Transverse colon (tissue), 4 donors: ENCODE measurements around the gene LAMC2. TPM values are rescaled to one million over a fixed set of nuclear protein-coding genes. Genes with fewer than 3 reads are reported as not detected.

Experiments used
- DNase-seq: peaks from one replicate; pipeline ENCODE4 v3.0.0-alpha.2; 2019
- H3K27ac ChIP-seq, 4 donors: fragments of 200-600 bp; sonication (generic); 2 replicates each; pipeline ENCODE4 v1.5.1; 2016 to 2018; ENCODE audit warnings: inconsistent platforms in 4 of 4
- H3K27me3 ChIP-seq: fragments of 200-600 bp; sonication (generic); 2 replicates; pipeline ENCODE4 v1.5.1; 2017; ENCODE audit warnings: inconsistent platforms
- H3K36me3 ChIP-seq, 4 donors: fragments of 200-600 bp; sonication (generic); 2 replicates each; pipeline ENCODE4 v1.5.1; 2017 to 2019; ENCODE audit warnings: inconsistent platforms in 4 of 4
- H3K4me1 ChIP-seq, 4 donors: fragments of 200-600 bp; sonication (generic); 2 replicates each; pipeline ENCODE4 v1.5.1; 2017 to 2020; ENCODE audit warnings: inconsistent platforms in 4 of 4
- H3K4me3 ChIP-seq, 4 donors: fragments of 200-600 bp; sonication (generic); 1 replicate in 1 of 4; 2 replicates in 3 of 4; pipeline versions ENCODE4 v1.5.1 to v1.6.1; 2017 to 2019; ENCODE audit warnings: inconsistent platforms in 4 of 4
- H3K9me3 ChIP-seq, 2 donors: fragments of 200-600 bp; sonication (generic); 2 replicates each; pipeline ENCODE4 v1.5.1; 2017 to 2019; ENCODE audit warnings: inconsistent platforms in 2 of 2
- CTCF ChIP-seq, 5 experiments: fragments of 200-600 bp in 3 of 5; fragments of 450-650 bp in 2 of 5; sonication (generic) in 3 of 5; IDR thresholded peaks; 1 replicate in 2 of 5; 2 replicates in 3 of 5; pipeline ENCODE4 v1.5.1; 2016 to 2017; ENCODE audit warnings: antibody characterized with exemption in 5 of 5, inconsistent platforms in 3 of 5, mild to moderate bottlenecking in 2 of 5, moderate library complexity in 1 of 5
- EP300 ChIP-seq: sonication (generic); formaldehyde crosslinking; IDR thresholded peaks from one replicate; pipeline ENCODE4 v1.6.1; 2017; ENCODE audit warnings: antibody characterized with exemption, low read depth
- POLR2A ChIP-seq: fragments of 450-650 bp; IDR thresholded peaks from one replicate; pipeline ENCODE4 v1.6.1; 2016; ENCODE audit warnings: antibody characterized with exemption, mild to moderate bottlenecking, moderate library complexity
- POLR2AphosphoS5 ChIP-seq, 3 donors: sonication (generic); formaldehyde crosslinking; IDR thresholded peaks; one replicate each; pipeline ENCODE4 v1.6.1; 2016; ENCODE audit warnings: antibody characterized with exemption in 3 of 3
- WGBS, 2 donors: methylation state at CpG; one replicate each; pipeline ENCODE4 v1.1.5; 2018; ENCODE audit warnings: low coverage in 1 of 2; 5-methylcytosine and 5-hydroxymethylcytosine counted together
- in situ Hi-C, 4 donors: fragments of 200-750 bp; cut with MboI; loops; one replicate each; pipeline versions ENCODE4 v1.15.0 to v1.15.1; 2017; ENCODE audit warnings: low sequenced_read_pairs in 3 of 4, low pct_ligation_motif_present in 1 of 4, low pct_unique_long_range_greater_than_20kb in 1 of 4
- intact Hi-C: fragments of 100-400 bp; cut with DNase I; formaldehyde crosslinking; loops from one replicate; pipeline ENCODE4 v1.15.1; 2023; ENCODE audit warnings: low total_unique reads
- total RNA-seq, 4 donors: library from RNA; depleted of rRNA; stranded (reverse); fragments of >200 nt; gene quantifications; one replicate each; pipeline ENCODE4 v1.1.0, GENCODE V29; 2016

LAMC2 gene
- total RNA-seq, 4 donors from 2014 or later: 9.7 to 25.9 (median 16.1) TPM

- TF ChIP-seq POLR2A: no peak
- no peak for TF ChIP-seq EP300
- TF ChIP-seq POLR2AphosphoS5 (IDR thresholded peaks at IDR 0.05): peak in 2 of 3 donors; percentile 47 to 49
These were observed 777 bp downstream of the LAMC2 start for GRCh38 chr1:183186841-183187240.

GRCh38 chr1:183188240-183188639 lies 2.2 kb downstream of the LAMC2 start:
- H3K4me1 ChIP-seq: peaks cover 0 to 7% (median 2%) of the 10 kb centered on the region in 4 donors
- 88% methylated on average over 1 of the region's 1 CpG; no CpG with 5 or more reads in 1 of the 2 donors for WGBS, 2 donors
- peaks cover 5% of the 10 kb centered on the region for H3K27me3 ChIP-seq
- intact Hi-C loops: no loop called here
- DNase-seq: no peak
- no peaks in the 10 kb centered on the region for H3K36me3 ChIP-seq
- in situ Hi-C loops: no loop called here
- H3K27ac ChIP-seq: no peak overlapping the region
- TF ChIP-seq EP300 (no peak), POLR2AphosphoS5 (IDR thresholded peaks at IDR 0.05) (no peak), CTCF (IDR thresholded peaks at IDR 0.05) (no peak), POLR2A (no peak)
- H3K4me3 ChIP-seq: no peak overlapping the region
- no peaks in the 10 kb centered on the region for H3K9me3 ChIP-seq

More at GRCh38 chr1:183186841-183187240, 777 bp downstream of the LAMC2 start:
- peaks cover 5% of the 10 kb centered on the region for H3K27me3 ChIP-seq
- DNase-seq: no peak
- H3K9me3 ChIP-seq: no peaks in the 10 kb centered on the region
- WGBS, 2 donors: 44 to 59% methylated on average over 4 of the region's 4 CpGs
- peak overlapping the region; percentile 71 to 85 (median 80) for H3K27ac ChIP-seq
- peak overlapping the region in 3 of 4 donors; percentile 30 to 53 (median 38) for H3K4me3 ChIP-seq
- in situ Hi-C loops: no loop called here
- intact Hi-C loops: no loop called here
- H3K36me3 ChIP-seq: no peaks in the 10 kb centered on the region
- peaks cover 0 to 7% (median 2%) of the 10 kb centered on the region in 4 donors for H3K4me1 ChIP-seq

- Histone ChIP-seq H3K27ac (no peak overlapping the region), H3K4me3 (no peak overlapping the region), H3K27me3 (no peaks in the 10 kb centered on the region), H3K9me3 (no peaks in the 10 kb centered on the region), H3K36me3 (no peaks in the 10 kb centered on the region), H3K4me1 (peaks cover 0 to 14% (median 7%) of the 10 kb centered on the region in 4 donors)
- intact Hi-C loops (no loop called here), in situ Hi-C loops (no loop called here)
- TF ChIP-seq EP300: no peak
- TF ChIP-seq CTCF (IDR thresholded peaks at IDR 0.05): no peak
- no peak for TF ChIP-seq POLR2A
- 50 to 81% methylated on average over 1 of the region's 1 CpG for WGBS, 2 donors
- DNase-seq: no peak
These were observed 5.8 kb downstream of the LAMC2 start for GRCh38 chr1:183191833-183192232.

GRCh38 chr1:183193963-183194525 lies 8.0 kb downstream of the LAMC2 start:
- TF ChIP-seq CTCF (IDR thresholded peaks at IDR 0.05) (no peak), POLR2AphosphoS5 (IDR thresholded peaks at IDR 0.05) (no peak)
- 63 to 85% methylated on average over 3 to 4 of the region's 4 CpGs for WGBS, 2 donors
- intact Hi-C loops: no loop called here
- no peaks in the 10 kb centered on the region for H3K9me3 ChIP-seq
- H3K27me3 ChIP-seq: no peaks in the 10 kb centered on the region
- no peak overlapping the region for H3K27ac ChIP-seq
- no peak for DNase-seq
- no peaks in the 10 kb centered on the region for H3K36me3 ChIP-seq
- H3K4me3 ChIP-seq: no peak overlapping the region
- in situ Hi-C loops: no loop called here
- peaks cover 0 to 14% (median 7%) of the 10 kb centered on the region in 4 donors for H3K4me1 ChIP-seq
